Activated T-helper 17 cell treated with anti-CD3 and anti-CD28 coated beads, Interleukin-2, amount 50 U/mL, for 72 hours (primary cell): Measurements from ENCODE around the gene AK9. TPM values are rescaled to one million over a fixed set of nuclear protein-coding genes. Genes with fewer than 3 reads are reported as not detected.
A peak's percentile ranks its signal among the peaks of the same experiment; 100 is the strongest.
"Not testable (repeated sequence)": the region's sequence is repeated elsewhere in the genome, so short reads cannot be mapped to it uniquely, and the experiment has no call there.

Experiments used
- ATAC-seq: fragments of 150-1000 bp; cut with Tn5 transposase; replicated peaks from 2 replicates; pipeline ENCODE4 v1.10.0; 2021; ENCODE audit warnings: mild to moderate bottlenecking, moderate library complexity
- H3K27ac Mint-ChIP-seq: one replicate; pipeline ENCODE4 v1.8.0; 2022; ENCODE audit warnings: mixed read lengths
- H3K27me3 Mint-ChIP-seq: one replicate; pipeline ENCODE4 v1.8.0; 2022; ENCODE audit warnings: mixed read lengths
- H3K36me3 Mint-ChIP-seq: one replicate; pipeline ENCODE4 v1.8.0; 2022; ENCODE audit warnings: low read depth, mild to moderate bottlenecking, mixed read lengths
- H3K4me1 Mint-ChIP-seq: one replicate; pipeline ENCODE4 v1.8.0; 2022; ENCODE audit warnings: mixed read lengths
- H3K4me3 Mint-ChIP-seq: one replicate; pipeline ENCODE4 v1.8.0; 2022; ENCODE audit warnings: mild to moderate bottlenecking, mixed read lengths
- H3K9me3 Mint-ChIP-seq: one replicate; pipeline ENCODE4 v1.8.0; 2022; ENCODE audit warnings: mixed read lengths
- total RNA-seq, 2 donors: library from RNA; stranded (reverse); gene quantifications; one replicate each; pipeline ENCODE4 v1.2.3, GENCODE V29; 2022

The AK9 gene
- 1 to 10 TPM; 4.0 to 7.9 TPM for total RNA-seq

DNA sequence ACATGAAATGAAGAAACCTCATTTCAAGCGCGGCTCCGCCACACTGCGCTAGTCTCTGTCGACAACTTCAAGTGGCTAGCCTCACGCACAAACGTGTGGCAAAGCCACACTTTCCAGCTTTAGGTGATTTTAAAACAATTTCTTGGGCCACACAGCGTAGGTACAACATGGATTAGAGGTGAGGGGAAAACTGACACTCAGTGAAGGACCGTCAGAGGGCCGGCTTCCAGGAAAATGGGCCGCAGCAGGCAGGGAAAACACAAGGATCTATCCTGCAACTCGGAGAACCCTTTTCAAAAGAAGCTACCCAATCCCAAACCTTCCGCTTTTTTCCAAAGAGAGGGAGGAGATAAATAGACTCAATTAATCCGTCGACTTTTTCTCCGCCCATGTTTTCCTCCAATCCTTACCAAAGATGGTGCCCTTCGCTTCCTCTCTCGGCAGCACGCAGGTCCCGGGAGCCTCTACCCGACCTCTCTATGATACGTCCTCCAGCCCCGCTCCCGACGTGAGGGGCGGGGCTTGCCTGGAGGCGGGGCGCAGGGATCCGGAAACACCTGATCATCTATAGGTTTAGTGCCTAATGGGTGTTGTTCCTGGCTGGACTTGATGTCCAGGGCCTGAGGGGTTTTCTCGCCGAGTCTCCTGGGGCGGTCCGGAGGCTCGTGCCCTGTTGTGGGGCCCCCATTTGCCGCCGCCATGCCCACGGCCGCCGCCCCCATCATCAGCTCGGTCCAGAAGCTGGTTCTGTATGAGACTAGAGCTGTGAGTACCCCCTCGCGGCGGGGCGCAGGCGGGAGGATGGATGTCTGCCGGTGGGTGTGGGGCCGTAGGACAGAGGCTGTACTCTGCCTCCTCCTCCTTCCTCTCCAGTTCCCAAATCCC is at the start of gene AK9, which contains the start of gene FIG4:
AK9 (minus strand) TSS at position 466 of the 885 bp plus-strand sequence. CDS start 15,457 bp downstream, outside the sequence.
FIG4 (plus strand) TSS at position 560 of the 885 bp plus-strand sequence; CDS start at position 700, 140 bp downstream.
- peak; percentile 95 for ATAC-seq
- Mint-ChIP-seq H3K36me3 (peaks cover 7% of the 10 kb centered on the region), H3K27ac (peak within 1 kb of the TSS; percentile 88), H3K4me3 (peak within 1 kb of the TSS; percentile 82), H3K4me1 (peaks cover 22% of the 10 kb centered on the region), H3K9me3 (no peaks in the 10 kb centered on the region), H3K27me3 (no peaks in the 10 kb centered on the region)

DNA sequence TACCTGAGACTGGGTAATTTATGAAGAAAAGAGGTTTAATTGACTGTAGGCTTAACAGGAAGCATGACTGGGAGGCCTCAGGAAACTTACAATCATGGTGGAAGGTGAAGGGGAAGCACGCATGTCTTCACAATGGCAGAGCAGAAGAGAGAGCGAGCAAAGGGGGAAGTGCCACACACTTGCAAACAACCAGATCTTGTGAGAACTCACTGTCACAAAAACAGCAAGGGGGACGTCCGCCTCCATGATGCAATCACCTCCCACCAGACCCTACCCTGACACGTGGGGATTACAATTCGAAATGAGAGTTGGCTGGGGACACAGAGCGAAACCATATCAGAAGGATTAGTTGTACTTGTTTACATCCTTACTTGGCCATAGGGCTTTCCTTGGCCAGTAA is 49.8 kb upstream of the AK9 start:
- no peak for ATAC-seq
- Mint-ChIP-seq H3K27me3 (no peaks in the 10 kb centered on the region), H3K4me3 (no peak overlapping the region), H3K9me3 (no peaks in the 10 kb centered on the region), H3K4me1 (peaks cover 4% of the 10 kb centered on the region), H3K27ac (no peak overlapping the region), H3K36me3 (peaks cover 76% of the 10 kb centered on the region)

DNA sequence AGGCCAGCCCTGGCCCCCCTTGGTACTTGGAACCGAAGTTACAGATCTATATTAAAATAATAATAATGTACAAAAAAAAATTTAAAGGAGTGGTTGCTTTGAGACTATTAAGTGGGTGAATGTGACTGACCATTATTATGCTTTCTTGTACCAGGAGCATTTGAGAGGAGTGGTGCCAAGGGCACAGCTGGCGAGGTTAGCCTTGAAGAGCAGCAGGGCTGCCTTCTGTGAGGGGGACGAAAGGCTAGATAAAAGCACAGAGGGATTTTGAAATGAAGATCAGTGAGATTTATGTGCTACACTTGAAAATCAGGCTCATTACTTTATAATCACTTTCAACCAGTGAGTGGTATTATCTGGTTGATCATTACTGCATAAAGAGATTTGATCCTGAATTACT is 48.7 kb upstream of the AK9 start:
- Mint-ChIP-seq H3K27ac (no peak overlapping the region), H3K4me3 (no peak overlapping the region), H3K4me1 (peaks cover 4% of the 10 kb centered on the region), H3K9me3 (no peaks in the 10 kb centered on the region), H3K27me3 (no peaks in the 10 kb centered on the region), H3K36me3 (peaks cover 77% of the 10 kb centered on the region)
- ATAC-seq: no peak

DNA sequence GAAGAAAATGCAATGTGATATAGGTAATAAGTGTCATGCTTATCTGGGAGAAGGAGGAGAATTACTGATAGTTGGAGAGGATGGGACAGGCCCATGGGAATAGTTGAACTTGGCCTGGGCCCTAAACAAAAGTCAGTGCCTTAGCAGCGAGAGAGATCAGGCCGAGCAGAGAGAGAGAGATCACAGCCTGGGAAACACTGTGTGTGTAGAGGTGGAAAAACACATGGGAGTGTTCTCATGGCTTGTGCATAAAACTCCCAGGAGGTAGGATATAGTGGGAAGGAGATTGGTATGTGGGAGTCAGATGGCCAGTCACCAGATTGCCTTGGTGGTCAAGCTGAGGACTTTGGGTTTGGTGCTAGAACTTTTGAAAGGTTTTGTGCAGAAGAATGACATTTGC is 47.7 kb upstream of the AK9 start:
- Mint-ChIP-seq H3K4me3 (no peak overlapping the region), H3K36me3 (peaks cover 71% of the 10 kb centered on the region), H3K4me1 (peaks cover 4% of the 10 kb centered on the region), H3K27me3 (no peaks in the 10 kb centered on the region), H3K27ac (no peak overlapping the region), H3K9me3 (no peaks in the 10 kb centered on the region)
- no peak for ATAC-seq

DNA sequence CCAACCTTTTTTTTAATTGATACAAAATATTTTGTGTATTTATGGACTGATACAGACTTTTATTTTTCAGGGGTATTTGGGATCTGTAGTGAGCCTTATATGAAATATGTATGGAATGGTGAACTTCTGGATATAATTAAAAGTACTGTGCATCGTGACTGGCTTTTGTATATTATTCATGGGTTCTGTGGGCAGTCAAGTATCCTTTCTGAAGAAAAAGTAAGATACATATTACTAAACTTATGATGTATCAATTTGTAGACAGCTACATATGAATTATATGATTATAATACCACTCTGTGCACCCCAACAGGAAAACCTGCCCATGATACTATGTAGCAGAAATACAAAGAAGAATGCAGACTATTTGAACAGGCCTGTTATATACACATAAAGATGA is 47.3 kb upstream of the AK9 start:
- Mint-ChIP-seq H3K4me1 (peaks cover 4% of the 10 kb centered on the region), H3K27me3 (no peaks in the 10 kb centered on the region), H3K36me3 (peaks cover 72% of the 10 kb centered on the region), H3K27ac (no peak overlapping the region), H3K9me3 (no peaks in the 10 kb centered on the region), H3K4me3 (no peak overlapping the region)
- no peak for ATAC-seq

DNA sequence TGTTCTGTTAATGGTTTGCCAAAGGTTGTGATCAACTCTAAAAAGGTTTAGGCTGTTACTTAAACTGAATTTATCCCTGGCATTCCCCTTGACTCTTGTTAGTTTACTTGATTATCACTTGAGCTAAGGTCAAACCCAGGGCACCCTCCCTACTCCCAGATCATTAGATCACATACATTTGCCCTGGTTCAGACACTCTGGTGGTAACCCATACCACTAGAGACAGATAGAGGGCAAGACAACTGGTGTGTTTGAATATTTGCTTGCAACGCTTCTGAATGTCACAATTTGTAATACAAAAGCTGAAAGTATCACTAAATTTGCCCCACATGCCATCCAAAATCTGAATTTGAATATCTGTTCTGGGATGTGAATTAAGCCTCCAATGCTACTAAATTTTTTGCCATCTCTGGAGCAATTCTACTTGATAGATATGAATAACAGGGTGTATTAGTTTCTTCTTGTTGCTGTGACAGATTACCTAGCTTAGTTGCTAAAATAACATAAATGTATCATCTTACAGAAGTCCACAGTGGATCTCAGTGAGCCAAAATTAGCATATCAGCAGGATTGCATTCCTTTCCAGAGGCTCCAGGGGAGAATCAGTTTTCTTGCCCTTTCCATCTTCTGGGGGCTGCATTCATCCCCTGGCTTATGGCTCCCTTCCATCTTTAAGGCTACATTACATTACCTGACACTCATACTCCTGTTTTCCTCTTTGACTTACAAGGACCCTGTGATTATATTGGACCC is 45.4 kb upstream of the AK9 start:
- H3K4me1 Mint-ChIP-seq: peaks cover 4% of the 10 kb centered on the region
- peaks cover 78% of the 10 kb centered on the region for H3K36me3 Mint-ChIP-seq
- H3K9me3 Mint-ChIP-seq: no peaks in the 10 kb centered on the region
- ATAC-seq: no peak
- no peaks in the 10 kb centered on the region for H3K27me3 Mint-ChIP-seq
- H3K27ac Mint-ChIP-seq: no peak overlapping the region
- H3K4me3 Mint-ChIP-seq: no peak overlapping the region

DNA sequence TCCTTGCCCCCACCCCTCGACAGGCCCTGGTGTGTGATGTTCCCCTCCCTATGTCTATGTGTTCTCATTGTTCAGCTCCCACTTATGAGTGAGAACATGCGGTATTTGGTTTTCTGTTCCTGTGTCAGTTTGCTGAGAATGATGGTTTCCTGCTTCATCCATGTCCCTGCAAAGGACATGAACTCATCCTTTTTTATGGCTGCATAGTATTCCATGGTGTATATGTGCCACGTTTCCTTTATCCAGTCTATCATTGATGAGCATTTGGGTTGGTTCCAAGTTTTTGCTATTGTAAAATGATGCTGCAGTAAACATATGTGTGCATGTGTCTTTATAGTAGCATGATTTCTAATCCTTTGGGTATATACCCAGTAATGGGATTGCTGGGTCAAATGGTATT is 34.2 kb upstream of the AK9 start:
- H3K27me3 Mint-ChIP-seq, ATAC-seq, H3K9me3 Mint-ChIP-seq, H3K4me1 Mint-ChIP-seq, H3K27ac Mint-ChIP-seq, H3K4me3 Mint-ChIP-seq: not testable (repeated sequence)
- H3K36me3 Mint-ChIP-seq: peaks cover 49% of the 10 kb centered on the region

DNA sequence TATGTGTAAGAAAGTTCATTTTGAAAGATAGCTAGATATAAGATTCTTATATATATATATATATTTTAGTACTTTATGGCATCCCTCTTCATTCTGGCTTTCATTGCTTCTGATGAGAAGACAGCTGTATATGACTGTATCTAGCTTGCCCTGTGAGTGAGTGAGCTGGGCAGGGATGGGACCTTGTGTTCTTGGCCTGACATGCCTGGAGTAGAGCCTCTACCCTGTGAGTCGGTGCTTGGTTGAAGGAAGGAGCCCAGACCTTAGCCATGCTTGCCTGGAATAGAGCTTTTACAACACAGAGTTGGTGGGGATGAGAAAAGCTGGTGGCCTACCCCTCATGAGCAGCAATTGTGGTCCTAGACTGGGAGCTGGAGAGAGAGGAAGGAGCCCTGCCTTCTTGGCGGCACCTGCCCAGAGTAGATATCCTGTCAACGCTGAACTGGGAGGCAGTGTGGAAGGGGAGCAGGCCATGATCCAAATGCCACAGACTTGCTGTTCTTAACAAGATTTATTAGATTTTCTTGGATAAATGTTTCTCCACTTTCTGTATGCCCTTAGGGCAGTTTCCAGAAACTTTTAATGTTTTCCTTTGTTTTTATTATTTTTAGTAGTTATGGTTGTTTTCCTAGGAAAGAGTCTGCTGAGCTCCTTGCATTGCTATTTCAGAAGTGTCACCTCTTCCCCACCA is 31.7 kb upstream of the AK9 start:
- H3K36me3 Mint-ChIP-seq: peaks cover 70% of the 10 kb centered on the region
- ATAC-seq: no peak
- H3K27ac Mint-ChIP-seq: no peak overlapping the region
- no peaks in the 10 kb centered on the region for H3K27me3 Mint-ChIP-seq
- H3K9me3 Mint-ChIP-seq: no peaks in the 10 kb centered on the region
- no peaks in the 10 kb centered on the region for H3K4me1 Mint-ChIP-seq
- no peak overlapping the region for H3K4me3 Mint-ChIP-seq

DNA sequence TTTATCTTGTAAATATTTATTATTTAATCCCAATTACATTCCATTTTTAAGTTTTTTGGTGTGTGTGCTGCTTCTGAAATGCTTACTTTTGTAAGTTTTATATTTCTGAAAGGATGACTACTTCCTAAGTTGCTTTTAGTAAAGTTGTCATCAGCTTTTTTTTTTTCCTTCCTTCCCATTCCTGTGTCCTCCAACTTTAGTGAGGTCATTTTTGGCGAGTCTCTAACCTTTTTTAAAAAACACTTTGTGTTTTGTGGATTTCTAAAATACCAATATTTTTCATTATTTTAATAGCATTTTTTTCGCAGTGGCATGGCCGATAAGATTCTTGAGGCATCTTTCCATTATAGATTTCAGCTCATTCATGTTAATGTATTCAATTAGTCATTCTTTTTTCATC is 31.0 kb upstream of the AK9 start:
- H3K4me3 Mint-ChIP-seq: no peak overlapping the region
- no peaks in the 10 kb centered on the region for H3K27me3 Mint-ChIP-seq
- H3K27ac Mint-ChIP-seq: no peak overlapping the region
- ATAC-seq: no peak
- peaks cover 72% of the 10 kb centered on the region for H3K36me3 Mint-ChIP-seq
- H3K4me1 Mint-ChIP-seq: no peaks in the 10 kb centered on the region
- H3K9me3 Mint-ChIP-seq: no peaks in the 10 kb centered on the region

DNA sequence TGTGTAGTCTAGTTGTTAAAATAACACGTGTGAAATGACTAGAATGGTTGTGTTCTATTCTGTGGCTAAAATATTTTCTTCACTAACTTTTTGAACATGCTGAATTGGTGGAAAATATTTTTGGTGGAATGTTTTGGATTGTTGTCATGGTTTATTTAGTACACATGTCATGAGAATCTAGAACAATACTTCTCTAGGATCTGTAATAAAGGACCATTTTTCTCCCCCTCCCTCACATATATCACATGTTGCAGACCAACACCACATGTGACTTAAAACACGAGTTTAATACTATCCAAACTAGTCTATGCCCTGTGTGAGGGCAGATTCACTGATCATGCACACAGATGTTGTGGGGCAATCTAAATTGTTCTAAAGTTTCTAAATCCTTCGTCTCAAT is 29.3 kb upstream of the AK9 start:
- Mint-ChIP-seq H3K27ac (no peak overlapping the region), H3K4me1 (no peaks in the 10 kb centered on the region), H3K4me3 (no peak overlapping the region), H3K36me3 (peaks cover 72% of the 10 kb centered on the region), H3K27me3 (no peaks in the 10 kb centered on the region), H3K9me3 (no peaks in the 10 kb centered on the region)
- no peak for ATAC-seq

DNA sequence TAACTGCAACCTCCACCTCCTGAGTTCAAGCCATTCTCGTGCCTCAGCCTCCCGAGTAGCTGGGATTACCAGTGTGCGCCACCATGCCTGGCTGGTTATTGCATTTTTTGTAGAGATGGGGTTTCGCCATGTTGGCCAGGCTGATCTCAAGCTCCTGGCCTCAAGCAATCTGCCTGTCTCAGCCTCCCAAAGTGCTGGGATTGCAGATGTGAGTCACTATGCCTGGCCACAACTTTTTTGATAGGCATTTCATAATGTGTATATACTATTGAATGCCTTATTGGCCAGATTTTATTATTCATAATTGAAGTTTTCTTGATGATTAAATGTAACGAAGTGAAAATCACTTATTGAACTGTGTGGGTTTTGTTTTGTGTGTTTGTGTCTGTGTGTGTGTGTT is 28.0 kb upstream of the AK9 start:
- ATAC-seq: no peak
- Mint-ChIP-seq H3K27me3 (no peaks in the 10 kb centered on the region), H3K9me3 (no peaks in the 10 kb centered on the region), H3K27ac (no peak overlapping the region), H3K4me1 (no peaks in the 10 kb centered on the region), H3K4me3 (no peak overlapping the region), H3K36me3 (peaks cover 67% of the 10 kb centered on the region)

DNA sequence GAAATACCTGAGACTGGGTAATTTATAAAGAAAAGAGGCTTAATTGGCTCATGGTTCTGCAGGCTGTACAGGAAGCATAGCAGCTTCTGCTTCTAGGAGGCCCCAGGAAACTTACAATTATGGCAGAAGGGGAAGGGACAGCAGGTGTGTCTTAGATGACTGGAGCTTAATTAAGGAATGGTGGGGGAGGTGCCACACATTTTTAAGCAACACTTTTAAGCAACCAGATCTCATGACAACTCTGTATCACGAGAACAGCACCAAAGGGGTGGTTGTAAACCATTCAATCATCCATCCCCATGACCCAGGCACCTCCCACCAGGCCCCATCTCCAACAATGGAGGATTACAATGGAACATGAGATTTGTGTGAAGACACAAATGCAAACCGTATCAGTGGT is 27.0 kb upstream of the AK9 start:
- H3K4me3 Mint-ChIP-seq: no peak overlapping the region
- H3K27ac Mint-ChIP-seq: no peak overlapping the region
- H3K27me3 Mint-ChIP-seq: no peaks in the 10 kb centered on the region
- H3K9me3 Mint-ChIP-seq: no peaks in the 10 kb centered on the region
- peaks cover 5% of the 10 kb centered on the region for H3K4me1 Mint-ChIP-seq
- no peak for ATAC-seq
- peaks cover 60% of the 10 kb centered on the region for H3K36me3 Mint-ChIP-seq

DNA sequence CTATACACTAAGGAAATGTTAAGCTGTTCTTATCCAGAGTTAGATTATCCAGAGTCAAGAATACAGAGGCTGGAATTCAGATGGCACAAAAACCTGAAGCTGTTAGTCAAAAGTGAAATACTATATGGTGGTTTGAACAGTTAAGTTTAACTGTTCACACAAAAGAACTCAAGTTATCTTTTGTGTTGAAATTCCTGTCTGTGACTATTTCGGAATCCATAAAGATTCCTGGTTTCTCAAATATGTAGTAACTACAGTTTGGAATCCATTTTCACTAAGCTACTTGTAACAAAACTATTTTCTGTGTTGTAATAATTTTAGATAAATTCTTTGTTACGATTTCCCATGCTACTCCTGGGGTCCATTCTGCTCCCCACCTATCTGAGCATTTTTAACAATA is 24.6 kb upstream of the AK9 start:
- Mint-ChIP-seq H3K9me3 (no peaks in the 10 kb centered on the region), H3K36me3 (peaks cover 51% of the 10 kb centered on the region), H3K4me3 (no peak overlapping the region), H3K4me1 (peaks cover 7% of the 10 kb centered on the region), H3K27me3 (no peaks in the 10 kb centered on the region), H3K27ac (no peak overlapping the region)
- no peak for ATAC-seq

DNA sequence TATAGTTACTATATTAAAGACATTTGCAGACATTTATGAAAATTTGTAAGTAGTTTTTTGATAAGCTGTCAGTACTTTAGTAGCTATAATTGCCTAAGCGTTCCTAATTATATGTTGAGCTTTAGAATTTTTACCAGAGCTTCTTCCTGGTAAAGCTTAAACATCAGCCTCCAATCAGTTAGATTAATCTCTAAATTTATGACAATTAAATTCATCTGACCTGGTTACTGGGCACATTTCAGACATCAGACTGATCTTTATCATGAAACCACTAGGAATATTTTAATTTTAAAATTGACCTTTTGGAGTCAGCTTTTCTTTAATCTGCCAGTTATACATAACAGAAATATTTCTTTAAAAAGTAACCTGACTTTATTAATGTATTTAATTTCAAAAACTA is 23.6 kb upstream of the AK9 start:
- no peak for ATAC-seq
- H3K27me3 Mint-ChIP-seq: no peaks in the 10 kb centered on the region
- no peak overlapping the region for H3K4me3 Mint-ChIP-seq
- H3K9me3 Mint-ChIP-seq: no peaks in the 10 kb centered on the region
- H3K27ac Mint-ChIP-seq: no peak overlapping the region
- peaks cover 7% of the 10 kb centered on the region for H3K4me1 Mint-ChIP-seq
- H3K36me3 Mint-ChIP-seq: peaks cover 42% of the 10 kb centered on the region
